ENCODE results near the gene CLEC2L. TPM values are rescaled to one million over a fixed set of nuclear protein-coding genes. Genes with fewer than 3 reads are reported as not detected.

Gene CLEC2L
- total RNA-seq, 1 donor from 2014 or later = not detected

- DNase-seq (ENCODE audit: low read depth) = no peak
These were observed 50.4 kb downstream of the CLEC2L start for GRCh38 chr7:139573871-139574270.

DNA sequence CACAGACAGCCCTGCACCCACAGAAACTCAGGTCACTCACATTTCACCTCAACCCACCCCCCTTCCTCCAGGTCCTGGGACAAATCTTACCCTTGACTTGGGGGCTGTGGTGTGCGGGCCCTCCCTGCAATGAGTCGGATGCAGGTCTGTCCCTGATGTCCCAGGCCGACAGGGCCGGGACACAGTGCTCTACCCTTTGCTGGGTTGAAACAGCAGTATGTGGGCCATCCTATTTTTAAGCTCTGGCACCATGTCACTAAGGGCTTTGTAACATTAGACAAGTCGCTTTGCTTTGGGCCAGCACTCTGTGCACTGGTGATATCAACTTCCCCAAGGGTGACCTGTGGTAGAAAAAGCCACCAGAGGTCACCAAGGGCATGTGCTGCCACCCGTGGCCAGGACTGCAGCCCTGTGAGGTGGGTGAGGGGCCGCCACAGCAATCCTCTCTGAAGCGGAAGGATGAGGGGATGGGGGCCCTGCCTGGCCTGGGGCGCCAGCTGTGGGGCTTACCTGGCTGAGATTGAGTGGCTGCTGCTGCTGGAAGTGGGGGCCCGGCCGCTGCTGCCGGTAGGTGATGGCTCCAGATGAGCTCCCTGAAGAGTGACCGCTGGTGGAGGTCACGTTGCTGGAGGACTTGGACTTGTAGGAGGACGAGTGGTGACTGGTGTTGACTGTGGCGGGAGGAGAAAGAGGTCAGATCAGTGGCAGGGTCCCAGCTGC lies 51.3 kb downstream of the CLEC2L start:
- DNase-seq (ENCODE audit: low read depth) = peak; percentile 83

DNA sequence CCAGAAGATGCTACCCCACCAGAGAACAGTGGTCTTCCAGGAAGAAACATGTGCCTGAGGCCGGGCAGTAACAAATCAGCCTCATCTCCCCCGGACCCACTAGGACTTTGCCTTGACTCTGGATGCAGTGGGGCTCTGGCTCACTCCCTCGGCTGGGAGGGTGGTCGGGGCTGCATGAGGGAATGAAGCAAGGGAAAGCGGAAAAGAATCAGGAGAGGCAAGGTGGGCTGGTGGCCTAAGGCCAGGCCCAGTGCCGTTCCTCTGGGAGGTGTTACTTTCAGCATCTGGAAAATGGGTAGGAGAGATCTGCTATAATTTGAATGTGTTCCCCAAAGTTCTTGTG lies 51.8 kb downstream of the CLEC2L start:
- no peak for DNase-seq (ENCODE audit: low read depth)

- DNase-seq (ENCODE audit: low read depth) = no peak
These were observed 52.9 kb downstream of the CLEC2L start for GRCh38 chr7:139576179-139576973.

DNA sequence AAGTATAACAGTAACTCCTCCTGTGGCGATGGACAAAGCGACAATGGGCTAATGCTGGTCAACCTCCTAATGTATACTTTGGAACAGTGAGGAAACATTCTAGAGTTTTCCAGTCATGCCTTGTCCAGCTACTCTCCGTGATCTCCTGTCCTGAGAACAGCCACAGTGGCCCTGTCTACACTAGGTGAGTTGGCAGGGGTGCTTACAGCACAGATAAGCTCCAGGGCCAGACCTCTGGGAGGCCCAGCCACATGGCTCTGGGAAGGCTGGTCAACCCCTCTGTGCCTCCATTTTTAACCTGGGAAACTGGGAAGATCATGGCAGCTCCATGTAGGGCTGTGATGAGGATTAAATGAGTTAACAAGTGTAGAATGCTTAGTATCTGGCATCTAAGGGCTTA lies 57.0 kb downstream of the CLEC2L start:
- no peak for DNase-seq (ENCODE audit: low read depth)

DNA sequence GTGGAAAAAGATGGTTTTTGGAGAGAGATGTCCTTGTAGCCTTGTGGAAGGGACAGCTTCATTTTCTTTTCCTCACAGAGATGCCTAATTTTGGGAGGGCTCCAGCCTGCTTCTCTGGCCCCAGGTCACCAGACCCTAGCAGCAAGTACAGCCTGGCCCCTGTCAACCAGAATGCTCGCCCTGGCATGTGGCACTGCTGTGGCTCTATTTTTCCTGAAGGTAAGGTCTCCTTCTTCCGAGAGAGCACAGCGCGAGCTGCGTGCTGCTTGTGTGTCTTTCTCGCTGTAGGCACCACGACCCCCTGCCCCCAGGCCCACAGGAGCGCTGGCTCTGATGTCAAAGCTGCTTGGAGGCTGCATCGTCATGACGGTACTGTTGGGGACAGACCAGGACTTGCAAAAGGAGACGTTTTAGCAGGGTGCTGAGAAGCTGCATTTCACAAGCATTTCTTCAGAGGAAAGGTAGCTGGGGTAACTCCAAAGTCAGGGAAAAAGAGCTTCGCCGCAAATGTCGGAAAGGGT lies 58.7 kb downstream of the CLEC2L start:
- DNase-seq (ENCODE audit: low read depth) = no peak

DNA sequence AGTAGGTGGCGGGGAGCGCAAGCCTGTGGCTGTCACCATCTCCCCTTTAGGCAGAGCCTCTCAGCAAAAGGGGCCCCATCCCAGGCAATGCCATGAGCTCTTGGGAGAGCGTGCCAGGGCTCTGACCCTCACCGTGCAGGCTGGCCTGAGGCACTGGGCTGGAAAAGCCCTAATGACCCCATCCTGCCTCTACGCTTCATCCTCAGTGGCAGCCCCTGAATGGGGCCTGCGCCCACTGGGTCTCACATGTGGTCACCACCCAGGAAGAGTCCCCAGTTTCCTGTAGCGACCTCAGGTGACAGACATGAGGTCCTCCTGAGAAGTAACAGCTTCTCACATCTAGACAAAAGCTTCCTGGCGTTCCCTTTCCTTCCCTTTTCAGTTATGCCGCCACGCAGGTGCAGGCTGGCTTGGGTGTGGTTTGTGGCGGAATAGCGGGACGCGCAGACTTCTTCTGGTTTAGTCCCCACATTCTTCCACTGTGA lies 59.2 kb downstream of the CLEC2L start:
- DNase-seq (ENCODE audit: low read depth) = no peak

DNA sequence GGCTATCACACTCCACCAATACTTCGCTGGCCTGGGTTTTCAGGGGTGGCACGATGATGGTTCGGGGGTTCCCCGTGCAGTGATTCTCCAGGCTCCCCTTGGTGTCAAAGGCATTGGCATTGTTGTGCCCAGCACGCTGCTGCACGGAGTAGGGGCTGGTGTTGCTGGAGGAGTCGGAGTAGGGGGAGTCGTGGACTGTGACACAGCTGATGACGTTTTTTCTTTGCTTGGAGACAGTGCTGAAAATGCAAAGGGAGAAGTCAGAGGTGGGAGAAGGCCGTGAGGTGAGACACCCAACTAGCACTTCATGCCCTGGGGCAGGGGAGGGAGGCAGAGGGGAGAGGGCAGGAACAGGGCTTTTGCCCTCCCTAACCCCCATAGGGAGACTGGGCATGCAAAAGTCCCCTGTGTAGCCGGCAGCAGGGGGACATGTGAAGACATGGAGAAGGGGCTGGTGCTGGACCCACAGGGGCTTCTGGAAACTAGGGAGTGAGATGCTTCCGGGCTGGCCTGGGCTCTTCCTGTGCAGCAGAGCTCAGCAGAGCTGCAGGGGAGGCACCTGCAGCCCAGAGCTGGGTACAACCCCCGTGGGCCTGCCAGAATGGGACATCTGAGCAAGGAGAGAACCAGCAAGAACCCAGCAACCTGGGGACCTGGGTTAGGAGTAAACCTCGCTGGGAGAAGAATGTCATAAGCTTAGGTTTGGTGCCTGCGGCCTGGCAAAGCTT lies 60.5 kb downstream of the CLEC2L start:
- DNase-seq (ENCODE audit: low read depth) = no peak

DNA sequence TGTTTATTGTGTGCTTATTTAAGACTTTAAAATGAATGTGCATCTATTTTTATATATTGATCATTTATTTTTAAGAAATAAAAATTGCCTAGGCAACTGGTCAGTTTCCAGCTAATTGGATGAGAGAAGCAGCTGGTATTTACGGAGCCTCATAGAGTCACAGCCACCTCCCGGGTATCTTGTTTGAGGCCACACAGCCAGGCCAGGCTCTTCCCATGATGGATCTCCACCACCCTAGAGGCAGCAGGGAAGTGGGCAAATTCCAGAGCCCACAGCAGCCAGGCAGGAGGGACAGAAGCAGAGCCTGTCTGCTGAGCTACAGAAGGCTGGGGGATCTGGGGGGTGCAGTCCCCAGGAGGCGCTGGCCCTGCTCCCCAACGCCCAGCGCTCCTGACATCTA lies 61.6 kb downstream of the CLEC2L start:
- no peak for DNase-seq (ENCODE audit: low read depth)

- DNase-seq (ENCODE audit: low read depth) = no peak
These were observed 62.8 kb downstream of the CLEC2L start for GRCh38 chr7:139586286-139586685.

GRCh38 chr7:139587535-139587934 lies 64.0 kb downstream of the CLEC2L start:
- no peak for DNase-seq (ENCODE audit: low read depth)

DNA sequence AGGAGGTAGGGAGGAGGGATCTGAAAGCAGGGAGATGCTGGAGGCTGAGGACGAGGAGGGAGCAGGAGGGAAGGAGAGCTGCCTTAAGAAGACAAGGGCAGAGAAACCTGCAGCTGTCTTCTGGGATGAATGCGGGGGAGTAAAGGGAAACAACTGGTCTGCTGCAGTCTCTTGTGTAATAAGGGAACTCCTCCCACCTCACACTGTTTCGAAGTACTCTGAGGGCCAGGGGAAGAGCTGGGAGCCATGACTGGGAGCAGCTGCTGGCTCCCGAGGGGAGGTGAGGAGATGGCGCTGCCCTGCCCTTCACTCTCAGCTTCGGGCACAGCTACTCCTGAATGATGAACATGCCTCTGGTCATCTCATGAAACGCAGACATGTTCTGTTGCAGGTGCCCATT lies 65.1 kb downstream of the CLEC2L start:
- peak; percentile 99 for DNase-seq (ENCODE audit: low read depth)

GRCh38 chr7:139589474-139589873 lies 66.0 kb downstream of the CLEC2L start:
- peak; percentile 38 for DNase-seq (ENCODE audit: low read depth)

- peak; percentile 34 for DNase-seq (ENCODE audit: low read depth)
These were observed 68.2 kb downstream of the CLEC2L start for GRCh38 chr7:139591550-139592195.

- DNase-seq (ENCODE audit: low read depth) = no peak
These were observed 69.4 kb downstream of the CLEC2L start for GRCh38 chr7:139592801-139593461.

DNA sequence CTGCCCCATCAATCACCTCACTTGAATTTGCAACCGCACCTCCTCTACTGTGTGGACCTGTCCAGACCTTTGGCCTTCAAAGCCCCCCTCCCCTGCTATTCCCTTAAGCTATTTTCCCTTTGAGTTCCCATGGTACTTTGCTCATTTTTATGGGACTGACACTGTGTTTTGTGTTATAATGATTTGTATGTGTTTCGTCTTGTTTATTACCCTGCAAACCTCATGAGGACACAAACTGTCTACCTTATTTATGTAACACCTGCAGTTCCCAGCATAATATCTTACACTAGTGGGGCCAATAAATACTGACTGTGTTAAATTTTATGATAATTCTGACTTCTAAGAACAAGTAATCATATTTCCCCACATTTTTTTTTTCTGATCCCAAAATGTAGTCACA lies 70.6 kb downstream of the CLEC2L start:
- DNase-seq (ENCODE audit: low read depth) = no peak

Data from myocyte (in vitro differentiated cells).